IPS-NIHi7 (cell line): Measurements from ENCODE around the gene PZP.
"Not testable (repeated sequence)": the region's sequence is repeated elsewhere in the genome, so short reads cannot be mapped to it uniquely, and the experiment has no call there.

Experiments
- DNase-seq: peaks from one replicate; pipeline ENCODE4 v3.0.0; 2012; ENCODE audit warnings: mixed read lengths; ENCODE audit errors: extremely low spot score

PZP gene

DNA sequence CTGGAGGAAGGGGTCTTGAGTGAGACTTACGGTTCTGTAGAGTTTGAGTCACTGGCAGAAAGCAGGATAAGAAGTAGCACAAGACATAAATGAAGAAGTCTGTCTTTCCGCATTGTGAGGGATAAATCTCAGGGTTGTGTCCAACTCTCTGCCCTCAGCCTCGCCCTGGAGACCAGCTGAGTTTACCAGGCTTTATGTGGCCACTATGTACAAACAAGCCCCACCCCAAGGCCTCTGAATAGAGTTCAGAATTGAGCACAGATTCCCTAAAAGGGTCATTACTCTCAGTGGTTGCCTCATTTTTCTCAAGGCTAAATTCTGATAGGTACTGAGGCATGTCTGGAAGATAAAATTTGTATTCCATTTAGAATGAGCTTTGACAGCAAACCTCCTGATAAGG lies at the start of gene PZP:
TSS of gene PZP (minus strand) at position 167 of the 400 bp plus-strand sequence. CDS start at position 113, 54 bp downstream.
- DNase-seq: no peak

DNA sequence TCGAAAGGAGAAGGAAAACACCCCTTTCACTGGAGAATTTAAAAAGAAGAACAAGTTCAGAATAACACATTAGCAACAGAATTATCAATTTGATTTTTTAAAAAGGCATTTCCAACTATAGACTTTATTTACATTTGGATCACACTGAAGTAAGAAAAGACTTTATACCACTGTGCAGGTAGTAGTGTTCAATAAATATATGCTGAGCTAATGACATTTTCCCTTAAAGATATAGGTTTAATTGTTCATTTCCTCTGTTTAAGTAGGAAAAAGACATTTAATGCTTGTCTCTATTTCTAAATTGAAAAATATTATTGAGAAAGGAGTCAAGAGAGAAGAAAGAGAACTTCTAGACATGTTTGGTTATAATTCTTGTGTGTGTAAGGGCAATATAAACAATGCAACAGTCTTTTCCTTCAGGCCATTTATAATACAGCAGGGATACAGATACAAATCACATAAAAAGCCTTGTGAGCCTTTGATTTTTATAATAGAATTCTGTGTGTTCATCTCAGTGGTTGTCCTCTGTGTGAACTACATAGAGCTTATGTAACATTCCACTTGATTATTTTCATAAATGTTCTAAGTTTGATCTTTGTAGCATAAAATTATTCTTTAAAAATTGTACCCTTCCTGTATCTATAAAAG lies 48.7 kb upstream of the PZP start:
- DNase-seq: no peak

DNA sequence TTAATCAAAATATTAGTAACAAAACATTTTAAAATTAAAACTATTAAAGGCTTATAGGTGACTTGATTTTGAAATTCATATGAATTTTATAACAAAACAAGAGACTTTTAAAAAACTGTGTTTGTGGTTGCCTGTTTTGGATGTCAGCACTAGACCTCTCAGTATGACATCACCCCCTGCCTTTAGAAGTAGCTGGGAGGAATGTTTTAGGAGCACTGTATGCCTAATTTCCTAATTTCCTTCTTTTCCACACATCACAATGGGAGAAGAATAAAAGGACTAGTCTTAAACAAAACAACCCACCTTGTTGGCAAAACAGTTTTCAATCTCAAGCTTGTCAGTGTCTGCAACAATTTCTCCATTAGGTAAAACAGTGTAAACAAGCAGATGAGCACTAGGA lies 48.1 kb upstream of the PZP start:
- no peak for DNase-seq

DNA sequence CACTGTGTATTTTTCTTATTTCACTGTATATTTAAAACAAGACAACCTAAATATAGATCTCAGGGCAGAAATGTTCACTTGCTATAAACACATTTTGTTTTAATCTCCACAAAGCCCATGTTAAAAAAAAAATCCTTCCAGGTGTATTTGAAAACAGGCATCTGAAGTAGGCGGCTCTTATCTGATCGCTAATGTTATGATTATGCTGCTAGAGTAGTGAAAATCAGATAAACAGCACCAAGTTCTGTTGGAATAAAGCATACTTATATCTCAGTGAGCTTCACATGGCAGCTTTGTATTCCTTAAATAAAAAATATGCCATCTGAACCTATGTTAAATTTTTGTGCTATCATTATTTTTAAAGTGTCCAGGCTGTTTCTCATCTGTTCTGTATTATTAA lies 47.6 kb upstream of the PZP start:
- no peak for DNase-seq

DNA sequence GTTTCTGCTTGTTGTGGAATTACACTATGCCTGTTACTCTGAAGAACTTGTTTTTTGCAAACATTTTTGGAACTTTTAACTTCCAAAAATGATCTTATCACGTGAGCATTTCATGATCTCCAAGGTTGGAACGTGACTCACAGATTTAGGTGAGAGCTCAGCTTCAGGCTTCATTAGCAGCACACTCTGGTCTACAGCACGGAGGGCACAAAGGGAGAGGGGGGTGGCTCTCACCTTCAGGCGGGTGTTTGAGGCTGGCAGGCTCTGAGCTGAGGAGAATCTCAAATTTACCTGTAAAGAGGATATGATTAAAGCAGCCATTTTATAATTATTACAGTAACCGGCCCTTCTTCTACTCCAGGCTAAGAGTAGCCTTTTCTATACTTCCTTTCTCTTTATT lies 45.3 kb upstream of the PZP start:
- no peak for DNase-seq

DNA sequence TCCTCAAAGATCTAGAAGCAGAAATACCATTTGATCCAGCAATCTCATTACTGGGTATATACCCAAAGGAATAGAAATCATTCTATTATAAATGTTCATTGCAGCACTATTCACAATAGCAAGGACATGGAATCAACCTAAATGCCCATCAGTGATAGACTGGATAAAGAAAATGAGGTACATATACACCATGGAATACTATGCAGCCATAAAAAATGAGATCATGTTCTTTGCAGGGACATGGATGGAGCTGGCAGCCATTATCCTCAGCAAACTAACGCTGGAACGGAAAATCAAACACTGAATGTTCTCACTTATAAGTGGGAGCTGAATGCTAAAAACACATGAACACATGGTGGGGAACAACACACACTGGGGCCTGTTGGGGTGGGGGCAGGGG lies 44.6 kb upstream of the PZP start:
- not testable (repeated sequence) for DNase-seq

DNA sequence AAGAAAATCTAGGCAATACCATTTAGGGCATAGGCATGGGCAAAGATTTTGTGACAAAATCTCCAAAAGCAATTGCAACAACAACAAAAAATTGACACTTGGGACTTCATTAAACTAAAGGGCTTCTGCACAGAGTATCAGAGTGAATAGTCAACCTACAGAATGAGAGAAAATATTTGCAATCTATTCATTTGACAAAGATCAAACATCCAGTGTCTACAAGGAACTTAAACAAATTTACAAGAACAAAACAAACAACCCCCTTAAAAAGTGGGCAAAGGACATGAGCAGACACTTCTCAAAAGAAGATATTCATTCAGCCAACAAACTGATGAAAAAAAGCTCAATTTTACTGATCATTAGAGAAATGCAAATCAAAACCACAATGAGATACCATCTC lies 44.1 kb upstream of the PZP start:
- DNase-seq: no peak

DNA sequence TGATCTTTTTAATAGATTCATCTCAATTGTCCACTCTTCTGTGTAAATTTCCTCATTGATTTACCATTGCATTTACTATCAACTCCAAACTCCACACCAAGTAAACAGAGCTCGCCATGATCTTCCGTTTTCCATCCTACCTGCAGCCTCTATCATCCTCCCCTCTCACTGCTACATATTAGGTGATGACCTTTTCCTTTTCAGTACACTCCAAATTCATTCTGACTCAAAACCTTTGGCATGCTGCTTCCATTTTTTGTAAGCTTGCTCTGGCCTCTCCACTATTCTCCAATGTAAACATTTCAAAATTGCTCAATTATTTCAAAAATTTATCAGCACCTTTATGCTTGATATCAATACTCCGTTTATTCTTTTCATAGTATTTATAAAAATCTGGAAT lies 40.2 kb upstream of the PZP start:
- no peak for DNase-seq

DNA sequence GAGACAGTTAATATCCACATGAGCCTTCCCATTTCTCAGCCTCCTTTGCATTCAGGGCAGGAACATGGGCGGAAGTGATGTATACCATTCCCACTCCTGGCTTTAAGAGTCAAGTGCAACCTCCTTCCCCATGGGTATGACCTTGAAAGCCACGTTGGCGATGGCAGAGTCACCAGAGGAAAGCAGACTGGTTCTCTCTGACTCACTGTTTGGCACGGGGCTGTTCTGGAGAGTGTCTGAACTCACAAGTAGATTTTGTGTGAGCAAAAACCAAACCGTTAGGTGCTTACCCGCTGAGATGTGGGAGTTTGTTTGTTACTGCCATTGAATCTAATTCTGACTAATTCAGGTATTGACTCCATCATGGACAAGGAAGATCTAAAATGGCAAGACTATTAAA lies 36.7 kb upstream of the PZP start:
- no peak for DNase-seq

DNA sequence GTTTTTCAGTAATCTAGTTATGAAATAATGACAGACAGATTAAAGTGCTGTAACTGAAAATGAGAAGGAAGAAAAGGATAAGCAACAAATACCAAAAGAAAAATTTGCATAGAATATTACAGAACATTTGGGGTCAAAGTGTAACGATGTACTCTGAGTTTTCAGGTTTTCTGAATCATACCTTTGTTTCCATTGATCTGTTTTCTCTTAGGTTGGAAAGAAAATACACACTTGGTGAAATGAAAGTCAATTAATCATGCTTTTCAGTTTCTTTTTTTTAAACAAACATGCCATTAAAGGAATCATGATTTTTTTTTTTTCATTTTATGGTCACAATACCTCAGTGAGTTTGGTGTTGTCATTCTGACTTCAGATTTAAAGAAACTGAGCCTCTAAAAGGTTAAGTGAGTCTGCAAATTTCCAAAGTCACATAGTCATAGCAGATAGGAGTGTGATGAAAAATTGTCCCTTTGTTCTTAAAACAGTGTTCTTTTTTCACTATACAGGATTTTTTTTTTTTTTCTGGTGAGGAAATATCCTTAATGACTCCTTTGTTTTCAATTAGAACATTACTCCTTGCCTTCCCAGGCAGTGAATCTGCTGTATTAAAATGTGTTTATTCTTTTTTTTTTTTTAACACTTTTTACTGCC lies 35.9 kb upstream of the PZP start:
- no peak for DNase-seq

DNA sequence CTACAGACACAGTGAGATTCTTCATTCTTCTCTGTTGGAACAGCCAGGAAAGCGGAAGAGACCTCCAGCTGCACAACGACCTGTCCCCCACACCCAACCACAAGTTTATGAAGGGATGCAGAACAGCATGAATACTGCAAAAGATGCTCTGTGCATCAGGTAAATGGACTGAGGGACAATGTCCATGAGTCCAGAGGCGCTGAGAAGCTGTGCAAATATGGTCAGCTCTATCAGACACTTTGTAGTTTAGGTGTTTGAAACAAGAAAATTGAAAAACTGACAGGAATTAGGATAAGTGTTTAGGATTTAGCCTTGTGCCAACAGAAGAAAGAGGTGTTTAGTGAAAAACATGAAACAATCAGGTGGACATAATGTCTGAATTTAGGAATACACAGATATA lies 33.1 kb upstream of the PZP start:
- no peak for DNase-seq

DNA sequence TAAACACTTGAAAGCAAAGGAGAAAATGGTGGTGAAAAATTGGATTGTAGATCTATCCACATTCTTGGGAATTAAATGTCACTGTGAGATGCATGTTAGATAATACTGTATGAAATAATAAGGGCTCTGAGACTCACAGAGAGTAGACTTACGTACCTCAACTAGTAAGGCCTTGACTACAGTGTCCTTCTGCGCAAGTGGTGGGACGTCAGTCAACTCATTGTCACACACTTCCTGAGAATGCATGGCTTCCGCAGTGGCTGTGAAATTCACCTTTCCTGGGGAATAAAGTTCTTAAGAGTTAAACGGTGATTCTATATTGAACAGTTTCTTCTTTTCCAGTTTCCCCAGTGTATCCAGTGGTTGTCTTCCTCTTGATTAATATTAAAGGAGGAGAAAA lies 32.6 kb upstream of the PZP start:
- no peak for DNase-seq

DNA sequence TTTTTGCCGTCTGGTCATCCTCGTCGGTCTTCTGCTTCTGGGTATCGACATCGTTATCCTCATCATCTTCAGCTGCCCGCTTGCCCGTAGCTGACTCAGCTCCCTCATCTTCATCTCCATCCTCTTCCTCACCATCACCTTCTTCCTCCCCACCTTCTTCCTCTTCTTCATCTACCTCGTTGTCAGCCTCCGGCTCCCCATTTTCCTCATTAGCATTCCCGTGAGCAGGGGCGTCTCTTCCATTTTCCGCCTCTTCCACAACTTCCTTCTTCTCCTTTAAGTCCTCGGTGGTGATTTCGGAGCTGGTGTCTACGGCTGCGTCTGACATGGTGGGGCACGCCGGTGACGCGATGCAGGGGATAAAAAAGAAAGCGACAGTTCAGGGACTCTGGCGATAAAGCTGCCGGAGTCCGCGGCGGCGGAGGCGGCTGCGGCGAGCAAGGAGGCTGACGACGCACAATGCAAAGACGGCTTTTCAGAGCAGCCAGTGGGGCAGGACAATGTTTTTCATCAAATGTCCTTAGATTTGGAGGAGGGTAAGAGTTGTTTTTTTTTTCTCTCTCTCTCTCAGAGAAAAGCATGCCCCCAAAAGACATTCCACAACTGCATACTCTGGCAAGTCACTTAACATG lies 31.9 kb upstream of the PZP start:
- not testable (repeated sequence) for DNase-seq

DNA sequence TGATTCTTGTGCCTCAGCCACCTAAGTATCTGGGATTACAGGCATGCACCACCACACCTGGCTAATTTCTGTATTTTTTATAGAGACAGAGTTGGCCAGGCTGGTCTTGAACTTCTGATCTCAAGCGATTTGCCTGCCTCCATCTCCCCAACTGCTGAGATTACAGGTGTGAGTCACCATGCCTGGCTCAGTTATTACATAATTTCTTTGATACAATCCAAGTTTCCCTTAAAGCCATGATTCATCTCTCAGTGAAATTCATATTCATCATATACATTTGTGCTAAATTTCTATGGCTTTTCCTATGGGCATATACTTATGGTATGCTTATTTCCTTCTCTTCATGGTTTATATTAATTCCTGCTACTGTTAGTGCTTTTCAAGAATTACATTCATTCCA lies 29.1 kb upstream of the PZP start:
- DNase-seq: no peak

DNA sequence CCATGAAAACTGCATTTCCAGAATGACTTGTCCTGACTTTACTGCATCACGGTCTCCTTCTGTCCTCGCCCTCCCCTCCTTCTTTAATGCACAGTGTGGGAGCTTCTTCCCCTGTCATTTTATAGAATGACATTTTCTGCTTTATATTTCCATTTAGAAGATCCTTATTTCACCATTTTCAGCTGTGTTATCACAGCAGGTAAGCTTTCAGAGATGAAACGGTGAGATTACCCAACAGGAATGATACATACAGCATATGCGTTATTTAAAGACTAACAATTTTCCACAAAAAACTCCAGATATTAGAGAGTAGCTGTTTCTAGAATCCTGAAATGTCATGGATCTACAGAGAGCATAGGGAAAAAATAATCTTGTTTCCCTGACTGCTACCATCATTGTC lies 27.3 kb upstream of the PZP start:
- DNase-seq: no peak

DNA sequence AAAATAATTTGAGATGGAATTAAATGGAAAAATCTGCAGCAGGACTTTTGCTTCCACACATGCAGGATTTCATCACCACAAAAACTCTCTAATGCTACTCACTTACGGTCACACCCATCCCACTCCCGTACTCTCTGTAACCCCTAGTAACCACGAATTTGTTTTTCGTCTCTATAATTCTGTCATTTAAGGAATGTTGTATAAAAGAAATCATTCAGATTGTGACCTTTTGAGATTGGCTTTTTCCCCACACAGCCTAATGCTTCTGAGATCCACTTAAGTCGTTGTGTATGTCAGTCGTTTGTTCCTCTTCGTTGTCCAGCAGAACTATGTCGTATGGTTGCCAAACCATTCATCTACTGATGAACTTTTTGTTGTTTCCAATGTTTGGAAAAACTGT lies 19.8 kb upstream of the PZP start:
- DNase-seq: no peak

DNA sequence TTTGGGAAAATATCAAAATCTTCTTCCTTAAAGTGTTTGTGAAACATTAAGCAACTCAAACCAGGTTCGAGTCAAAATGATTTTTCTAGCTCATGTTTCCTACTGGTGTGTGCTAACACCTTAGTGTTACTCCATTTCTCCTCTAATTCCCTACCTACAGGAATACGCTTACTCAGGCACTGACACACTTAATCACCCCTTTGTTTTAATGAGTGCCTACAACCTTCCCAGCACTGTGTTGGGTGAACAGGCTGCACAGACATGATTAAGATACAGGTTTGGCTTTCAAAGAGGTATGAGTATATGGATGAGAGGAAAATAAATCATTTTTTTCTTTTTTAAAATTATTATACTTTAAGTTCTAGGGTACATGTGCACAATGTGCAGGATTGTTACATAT lies 15.6 kb upstream of the PZP start:
- DNase-seq: no peak

DNA sequence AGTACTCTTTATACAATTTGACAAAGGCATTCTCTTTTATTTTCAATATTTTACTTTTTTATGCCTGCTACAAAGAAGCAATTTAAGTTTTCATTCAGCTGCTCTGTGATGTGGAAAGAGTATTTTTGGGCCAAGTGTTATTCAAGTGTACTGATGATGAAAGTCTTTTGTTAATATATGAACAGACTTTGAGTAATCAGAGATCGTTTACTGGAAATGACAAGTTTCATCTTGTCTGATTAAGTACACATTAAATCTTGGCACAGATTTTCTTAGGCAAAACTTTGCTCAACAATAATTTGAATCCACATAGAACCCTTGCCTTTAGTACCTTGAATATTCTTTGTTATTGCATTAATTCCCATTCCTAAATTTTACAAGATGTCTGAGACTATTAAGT lies 13.3 kb upstream of the PZP start:
- DNase-seq: no peak

DNA sequence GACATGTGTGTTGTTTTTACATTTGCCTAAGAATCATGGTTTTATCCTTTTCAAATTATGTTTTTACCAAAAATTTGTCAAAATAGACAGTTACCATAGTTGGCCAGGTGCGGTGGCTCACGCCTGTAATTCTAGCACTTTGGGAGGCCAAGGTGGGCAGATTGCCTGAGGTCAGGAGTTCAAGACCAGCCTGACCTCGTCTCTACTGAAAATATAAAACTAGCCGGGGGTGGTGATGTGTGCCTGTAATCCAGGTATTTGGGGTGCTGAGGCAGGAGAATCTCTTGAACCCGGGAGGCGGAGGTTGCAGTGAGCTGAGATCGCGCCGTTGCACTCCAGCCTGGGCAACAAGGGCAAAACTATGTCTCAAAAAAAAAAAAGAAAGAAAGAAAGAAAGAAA lies 12.8 kb upstream of the PZP start:
- DNase-seq: not testable (repeated sequence)

DNA sequence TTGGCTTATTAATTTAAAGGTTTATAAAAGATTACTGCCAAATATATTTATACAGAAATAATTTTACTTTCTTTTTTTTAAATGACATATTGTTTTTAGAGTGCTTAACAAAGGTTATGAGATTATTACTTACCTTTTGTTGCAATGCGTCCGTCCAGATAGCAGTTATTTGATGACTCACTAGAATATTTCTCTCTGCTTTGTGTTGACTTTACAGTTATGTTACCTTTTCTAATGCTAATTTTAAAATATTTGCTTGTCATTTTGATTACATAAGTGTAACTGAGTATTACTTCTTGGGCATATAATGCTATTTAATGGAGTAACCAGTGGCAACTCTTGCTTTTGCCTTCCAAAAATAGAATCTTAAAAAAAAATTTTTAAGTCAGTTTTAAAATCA lies 6.3 kb upstream of the PZP start:
- no peak for DNase-seq

DNA sequence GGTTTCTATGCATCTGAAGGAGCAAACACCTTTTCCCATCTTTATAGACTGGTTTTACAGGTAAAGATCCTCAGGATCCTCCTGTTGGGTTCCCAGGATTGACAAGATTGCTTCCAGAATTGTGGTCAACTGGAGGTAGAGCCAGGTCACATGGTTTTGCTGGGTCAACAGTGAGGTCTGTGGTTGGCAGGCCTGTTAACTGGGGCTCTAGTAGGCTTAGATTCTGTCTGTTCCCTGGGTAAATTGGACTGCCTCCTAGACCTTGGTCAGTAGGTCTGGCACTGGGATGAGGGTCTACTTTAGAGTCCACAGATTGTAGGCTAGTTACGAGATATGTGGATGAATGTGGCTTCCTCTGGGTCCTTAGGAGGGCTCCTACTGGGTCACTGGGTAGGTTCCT lies 3.5 kb upstream of the PZP start:
- no peak for DNase-seq

DNA sequence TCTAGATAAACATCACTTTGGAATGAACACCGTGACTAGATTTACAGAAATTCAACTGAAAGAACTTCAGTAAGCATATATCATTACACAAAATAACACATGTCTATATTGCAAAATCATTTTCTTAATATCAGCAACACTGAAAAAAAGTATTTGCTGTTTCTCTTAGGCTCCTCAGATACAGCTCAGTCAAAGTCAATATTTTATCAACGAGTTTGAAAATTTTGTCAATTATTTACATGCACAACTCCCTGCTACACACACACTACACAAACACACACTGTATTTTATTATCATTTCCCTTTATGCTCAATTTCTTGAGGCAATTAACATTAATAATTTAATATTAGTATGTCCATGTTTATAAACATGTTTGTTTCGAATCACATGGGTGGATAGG lies 3.8 kb downstream of the PZP start:
- no peak for DNase-seq

DNA sequence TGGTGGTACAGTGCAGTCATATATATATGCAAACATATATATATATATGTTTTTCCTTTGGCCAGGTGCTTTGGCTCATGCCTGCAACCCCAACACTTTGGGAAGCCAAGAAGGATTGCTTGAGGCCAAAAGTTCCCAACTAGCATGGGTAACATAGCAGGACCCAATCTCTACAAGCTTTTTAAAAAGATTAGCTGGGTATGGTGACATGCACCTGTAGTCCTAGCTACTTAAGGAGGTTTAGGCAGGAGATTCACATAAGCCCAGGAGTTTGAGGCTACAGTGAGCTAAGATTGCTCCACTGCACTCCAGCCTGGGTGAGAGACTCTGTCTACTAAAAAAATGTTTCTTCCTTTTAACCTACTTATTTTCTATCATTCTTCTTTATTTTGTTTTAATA lies 10.2 kb downstream of the PZP start:
- DNase-seq: no peak

DNA sequence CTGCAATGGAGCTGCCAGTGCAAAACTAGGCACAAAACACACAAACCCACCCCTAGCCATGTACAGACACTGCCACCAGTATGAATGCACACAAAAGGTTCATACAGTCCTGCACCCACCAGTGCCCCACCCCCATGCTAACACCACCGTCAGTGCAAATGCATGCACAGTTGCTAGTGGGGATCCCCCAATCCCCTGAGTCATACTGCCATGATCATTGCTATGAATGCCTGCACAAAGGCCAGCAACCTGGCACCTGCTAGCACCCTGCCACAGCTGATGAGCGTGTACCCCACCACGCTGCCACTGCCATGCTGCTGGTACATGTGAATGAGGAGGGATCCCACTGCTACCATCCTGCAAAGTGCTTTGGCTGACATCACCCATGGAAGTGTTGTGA lies 23.9 kb downstream of the PZP start:
- DNase-seq: no peak
